K562 (cell line): ENCODE measurements around the gene EMD. TPM values are rescaled to one million over a fixed set of nuclear protein-coding genes. Genes with fewer than 3 reads are reported as not detected.

ENCODE experiments used
- CC2D1A ChIP-seq: fragments of 450-650 bp; IDR thresholded peaks from 2 replicates; pipeline ENCODE4 v1.6.1; 2017; ENCODE audit warnings: mild to moderate bottlenecking
- ESRRB ChIP-seq: fragments of 250-450 bp; sonication (Bioruptor Pico); IDR thresholded peaks from 2 replicates; pipeline ENCODE4 v1.5.0; 2020; ENCODE audit warnings: mild to moderate bottlenecking, moderate library complexity, borderline replicate concordance
- GTF3C2 ChIP-seq: IDR thresholded peaks from 3 replicates; pipeline ENCODE4 v1.6.1; 2011; ENCODE audit warnings: borderline replicate concordance, mild to moderate bottlenecking, moderate library complexity; ENCODE audit not compliant: insufficient read length; ENCODE audit errors: extremely low read depth
- HNRNPK ChIP-seq: fragments of 200-400 bp; formaldehyde crosslinking; IDR thresholded peaks from one replicate; pipeline ENCODE4 v1.6.1; 2018; ENCODE audit warnings: mild to moderate bottlenecking, low read depth, low read length; ENCODE audit not compliant: poor library complexity, severe bottlenecking
- KDM4B ChIP-seq, 2 experiments: fragments of 450-650 bp in 1 of 2; sonication (generic) in 1 of 2; IDR thresholded peaks; 2 replicates each; pipeline ENCODE4 v1.6.1; 2016 to 2017; ENCODE audit warnings: borderline replicate concordance in 2 of 2, antibody characterized with exemption in 1 of 2, low read depth in 1 of 2, mild to moderate bottlenecking in 1 of 2
- KDM5B ChIP-seq: fragments of 200-600 bp; sonication (generic); IDR thresholded peaks from 2 replicates; pipeline ENCODE4 v1.6.1; 2012; ENCODE audit warnings: low read depth, mild to moderate bottlenecking, moderate library complexity, low read length, control low read depth, inconsistent platforms; ENCODE audit not compliant: insufficient replicate concordance
- KLF10 ChIP-seq: fragments of 250-450 bp; sonication (Bioruptor Pico); IDR thresholded peaks from 2 replicates; pipeline ENCODE4 v1.6.1; 2021; ENCODE audit warnings: matching md5 sums
- MEF2D ChIP-seq: conservative IDR thresholded peaks from 2 replicates; pipeline ENCODE4 v1.6.1; 2016; ENCODE audit warnings: low read depth, missing genetic modification characterization, missing compliant biosample characterization
- MTF1 ChIP-seq: fragments of 250-450 bp; sonication (Bioruptor Pico); IDR thresholded peaks from 2 replicates; pipeline ENCODE4 v1.9.0; 2021; ENCODE audit warnings: moderate library complexity, mild to moderate bottlenecking, inconsistent platforms, borderline replicate concordance
- PCBP2 ChIP-seq: fragments of 200-400 bp; formaldehyde crosslinking; IDR thresholded peaks from 2 replicates; pipeline ENCODE4 v1.6.1; 2018; ENCODE audit warnings: low read length, low read depth, mild to moderate bottlenecking, moderate library complexity; ENCODE audit not compliant: poor library complexity, severe bottlenecking
- PHF8 ChIP-seq: fragments of 200-600 bp; sonication (generic); IDR thresholded peaks from 2 replicates; pipeline ENCODE4 v1.6.1; 2012; ENCODE audit warnings: mixed run types, mild to moderate bottlenecking, inconsistent platforms, low read length, moderate library complexity, borderline replicate concordance
- POLR2B ChIP-seq: fragments of 450-650 bp; IDR thresholded peaks from 2 replicates; pipeline ENCODE4 v1.6.1; 2018; ENCODE audit warnings: low read depth; ENCODE audit not compliant: partially characterized antibody
- POLR3G ChIP-seq: IDR thresholded peaks from 2 replicates; pipeline ENCODE4 v1.6.1; 2011; ENCODE audit not compliant: insufficient read length, insufficient replicate concordance; ENCODE audit errors: extremely low read depth
- RBM14 ChIP-seq: fragments of 200-400 bp; formaldehyde crosslinking; IDR thresholded peaks from 2 replicates; pipeline ENCODE4 v1.6.1; 2018; ENCODE audit warnings: low read depth, mild to moderate bottlenecking, low read length, moderate library complexity, borderline replicate concordance; ENCODE audit not compliant: insufficient read depth
- SAP30 ChIP-seq: fragments of 200-600 bp; sonication (generic); IDR thresholded peaks from 2 replicates; pipeline ENCODE4 v1.6.1; 2012; ENCODE audit warnings: borderline replicate concordance, low read depth, mild to moderate bottlenecking, moderate library complexity, low read length, control low read depth, inconsistent platforms; ENCODE audit not compliant: insufficient read depth, poor library complexity, severe bottlenecking
- SIRT6 ChIP-seq: IDR thresholded peaks from one replicate; pipeline ENCODE4 v1.6.1; 2012; ENCODE audit warnings: low read depth, mild to moderate bottlenecking, control low read depth, inconsistent platforms, low read length, moderate library complexity
- SP1 ChIP-seq: sonication (generic); formaldehyde crosslinking; IDR thresholded peaks from 2 replicates; pipeline ENCODE4 v1.8.1; 2022; ENCODE audit warnings: mild to moderate bottlenecking, missing genetic modification reagents
- ZFP36 ChIP-seq: fragments of 150-350 bp; IDR thresholded peaks from 2 replicates; pipeline ENCODE4 v1.6.1; 2018; ENCODE audit warnings: low read length, low read depth; ENCODE audit not compliant: partially characterized antibody
- ZKSCAN1 ChIP-seq: fragments of 150-350 bp; IDR thresholded peaks from 2 replicates; pipeline ENCODE4 v1.6.1; 2016; ENCODE audit warnings: low read depth, low read length
- ZNF239 ChIP-seq: fragments of 250-450 bp; sonication (Bioruptor Pico); IDR thresholded peaks from 2 replicates; pipeline ENCODE4 v1.4.0; 2020; ENCODE audit warnings: mild to moderate bottlenecking
- ZNF431 ChIP-seq: sonication (generic); formaldehyde crosslinking; IDR thresholded peaks from 2 replicates; pipeline ENCODE4 v1.8.0; 2022; ENCODE audit warnings: mild to moderate bottlenecking, missing genetic modification reagents
- ZNF764 ChIP-seq: fragments of 250-450 bp; sonication (Bioruptor Pico); IDR thresholded peaks from 2 replicates; pipeline ENCODE4 v1.4.0; 2020; ENCODE audit warnings: low read depth, mild to moderate bottlenecking, moderate library complexity
- polyA plus RNA-seq, 8 experiments: library from polyadenylated mRNA; depleted of rRNA in 4 of 8; stranded (reverse) in 5 of 8; unstranded in 3 of 8; fragments of >200 nt; fragmentation: Nextera tagmentation in 2 of 8; fragmentation: Illumina TruSeq in 1 of 8; extraction: Ambion mirVana in 2 of 8; extraction: Trizol in 1 of 8; gene quantifications; 2 replicates each; pipeline versions ENCODE4 v1.2.1 to v1.2.3, GENCODE V29; 2011 to 2014; ENCODE audit warnings: inconsistent platforms in 1 of 8, missing spikeins in 1 of 8
- total RNA-seq, 7 experiments: library from RNA; depleted of rRNA in 6 of 7; stranded (reverse); fragments of >200 nt in 6 of 7; fragmentation: Illumina TruSeq in 2 of 7; extraction: Trizol in 2 of 7; gene quantifications; 2 replicates each; pipeline versions ENCODE4 v1.2.1 to v1.2.3, GENCODE V29; 2011 to 2021; ENCODE audit warnings: low replicate concordance in 1 of 7

EMD gene
- total and polyA plus RNA-seq, 9 of the 15 experiments (the other 6 are each of a cell fraction or from before 2014, with no cell fraction given), result 2.3 to 206 (median 61.9) TPM

- TF ChIP-seq PCBP2, result no peak
- no peak for TF ChIP-seq POLR3G
- peak; percentile 64 for TF ChIP-seq KDM5B
- TF ChIP-seq ZNF239 (CRISPR knock-in tag), result no peak
- no peak for TF ChIP-seq ZNF764 (CRISPR knock-in tag)
- TF ChIP-seq ZFP36, result no peak
- TF ChIP-seq POLR2B, result peak; percentile 35
- TF ChIP-seq CC2D1A, result peak; percentile 55
- no peak for TF ChIP-seq MTF1
- peak; percentile 59 for TF ChIP-seq ZNF431 (CRISPR knock-in tag)
- 0 out of 2 replicates have a peak, but pooled peaks have one; percentile 17 for TF ChIP-seq ZKSCAN1
- no peak for TF ChIP-seq MEF2D (tag)
- TF ChIP-seq KLF10 (CRISPR knock-in tag), result no peak
- no peak for TF ChIP-seq ESRRB (CRISPR knock-in tag)
- TF ChIP-seq KDM4B (IDR thresholded peaks at IDR 0.05; ENCODE audit: borderline replicate concordance in 2 of 2, low read depth in 1 of 2), result peak in 1 of 2 experiments; percentile 74; a peak in 1 of 4 replicates
- TF ChIP-seq SP1 (CRISPR knock-in tag), result no peak; the same call in 1 of the 2 replicates
- no peak for TF ChIP-seq RBM14
- no peak for TF ChIP-seq SAP30
- no peak for TF ChIP-seq GTF3C2
- peak; percentile 66; the same call in 1 of the 2 replicates for TF ChIP-seq PHF8
- no peak for TF ChIP-seq HNRNPK
- TF ChIP-seq SIRT6, result no peak
Observed at GRCh38 chrX:154428176-154429171, 49.4 kb downstream of the EMD start, which contains the start of gene ATP6AP1 (continued).
